Cardiac septum (tissue), 1 donor: ENCODE data around the gene PLEKHS1. TPM values are rescaled to one million over a fixed set of nuclear protein-coding genes. Genes with fewer than 3 reads are reported as not detected.
"Not testable (repeated sequence)": the region's sequence is repeated elsewhere in the genome, so short reads cannot be mapped to it uniquely, and the experiment has no call there.

Experiments
- DNase-seq: peaks from one replicate; pipeline ENCODE4 v3.0.0-alpha.2; 2020; ENCODE audit warnings: low spot score
- intact Hi-C: fragments of 100-400 bp; cut with DNase I; formaldehyde crosslinking; loops from one replicate; pipeline ENCODE4 v1.14.0; 2022
- total RNA-seq: library from RNA; stranded (reverse); fragmentation: NEBNext Ultra II Directional; extraction: Animal tissue kit (Norgen Biotek cat#: 25700); gene quantifications from one replicate; pipeline ENCODE4 v1.2.1, GENCODE V29; 2021
- donor health status: DM: no; HTN: no; CAD: no.

Gene PLEKHS1
- total RNA-seq, 1 donor from 2014 or later, result not detected

DNA sequence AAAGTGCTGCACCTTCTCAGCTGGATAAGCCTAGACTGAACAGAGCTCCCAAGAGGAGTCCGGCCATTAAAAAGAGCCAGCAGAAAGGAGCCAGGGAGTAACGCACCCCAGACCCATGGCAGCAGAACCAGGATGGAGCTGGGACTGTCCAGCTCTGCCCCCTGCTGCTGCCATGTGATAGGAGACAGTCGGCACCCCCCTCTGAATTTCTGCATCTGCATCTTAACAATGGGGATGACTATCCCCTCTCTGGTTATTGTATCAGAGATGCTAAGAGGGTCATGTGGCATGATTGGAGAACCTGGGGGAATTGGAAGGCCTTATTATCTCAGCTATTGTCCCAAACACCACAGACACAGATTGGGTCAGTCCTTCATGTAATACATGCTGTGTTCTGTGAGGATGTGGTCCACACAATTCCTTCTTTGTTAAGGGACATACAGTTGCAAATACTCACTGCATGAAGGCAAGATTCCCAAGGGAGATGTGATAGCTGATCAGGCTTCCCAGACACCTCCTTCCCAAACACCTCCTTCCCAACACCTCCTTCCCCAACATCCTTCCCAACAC, 29.3 kb downstream of the PLEKHS1 start:
- DNase-seq, result no peak
- intact Hi-C loops, result no loop called here

DNA sequence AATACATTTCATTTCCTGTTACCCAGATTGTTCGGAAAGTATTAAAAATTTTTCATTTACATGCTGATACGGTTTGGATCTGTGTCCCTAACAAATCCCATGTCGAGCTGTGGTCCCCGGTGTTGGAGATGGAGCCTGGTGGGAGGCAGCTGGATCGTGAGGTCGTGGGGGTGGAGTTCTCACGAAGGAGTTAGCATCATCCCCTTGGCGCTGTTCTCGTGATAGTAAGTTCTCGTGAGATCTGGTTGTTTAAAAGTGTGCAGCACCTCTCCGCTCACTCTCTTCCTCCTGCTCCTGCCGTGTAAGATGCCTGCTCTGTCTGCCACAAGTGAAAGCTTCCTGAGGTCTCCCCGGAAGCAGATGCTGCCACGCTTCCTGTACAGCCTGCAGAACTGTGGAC, 30.9 kb downstream of the PLEKHS1 start:
- intact Hi-C loops, result no loop called here

DNA sequence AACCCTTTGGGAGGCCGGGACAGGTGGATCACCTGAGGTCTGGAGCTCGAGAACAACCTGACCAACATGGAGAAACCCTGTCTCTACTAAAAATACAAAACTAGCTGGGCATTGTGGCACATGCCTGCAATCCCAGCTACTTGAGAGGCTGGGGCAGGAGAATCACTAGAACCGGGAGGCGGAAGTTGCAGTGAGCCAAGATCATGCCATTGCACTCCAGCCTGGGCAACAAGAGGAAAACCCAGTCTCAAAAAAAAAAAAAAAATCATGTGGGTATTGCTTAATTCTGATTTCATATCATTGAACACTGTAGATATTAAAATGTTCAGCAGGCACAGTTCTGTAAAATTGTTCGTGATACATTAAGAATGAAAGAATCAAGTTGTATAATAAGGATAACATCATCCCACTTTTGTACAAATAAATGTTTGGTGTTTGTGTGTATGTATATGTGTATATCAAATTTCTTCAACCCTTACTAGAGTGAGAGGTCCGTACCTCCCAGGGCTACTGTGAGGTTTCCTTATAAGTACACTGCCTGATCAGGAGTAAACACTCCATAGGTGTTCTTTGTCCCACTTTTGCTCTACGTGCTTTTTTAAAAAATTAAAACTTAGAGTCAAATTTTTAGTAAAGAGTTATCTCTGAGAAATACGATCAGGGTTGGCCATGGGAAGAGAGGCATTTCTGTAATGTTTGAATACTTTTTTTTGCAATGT, 31.7 kb downstream of the PLEKHS1 start:
- DNase-seq, result no peak
- intact Hi-C loops, result no loop called here

More for the DNA sequence above, 30.9 kb downstream of the PLEKHS1 start:
- DNase-seq, result no peak

DNA sequence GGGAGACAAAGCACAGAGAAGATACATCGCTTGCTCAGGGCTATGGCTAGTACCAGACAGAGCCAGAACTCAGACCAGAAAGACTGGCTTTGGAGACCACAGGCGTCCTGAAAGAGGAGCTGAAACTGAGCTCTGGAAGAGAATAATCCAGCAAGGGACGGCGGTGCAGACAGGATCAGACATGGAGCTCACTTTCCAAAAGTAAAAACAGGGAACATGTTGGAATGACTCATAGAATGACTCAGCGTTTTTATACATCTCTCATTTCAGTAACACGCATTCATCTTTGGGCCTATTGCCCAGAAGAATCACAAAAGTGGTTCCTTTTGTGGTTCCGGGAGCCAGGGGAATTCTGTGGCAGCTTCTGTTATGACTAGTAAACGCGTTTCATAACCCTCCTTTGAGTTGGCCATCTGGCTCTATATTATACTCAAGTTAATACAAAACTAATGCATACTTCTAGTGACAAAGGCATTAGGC, 37.2 kb downstream of the PLEKHS1 start:
- intact Hi-C loops, result no loop called here

DNA sequence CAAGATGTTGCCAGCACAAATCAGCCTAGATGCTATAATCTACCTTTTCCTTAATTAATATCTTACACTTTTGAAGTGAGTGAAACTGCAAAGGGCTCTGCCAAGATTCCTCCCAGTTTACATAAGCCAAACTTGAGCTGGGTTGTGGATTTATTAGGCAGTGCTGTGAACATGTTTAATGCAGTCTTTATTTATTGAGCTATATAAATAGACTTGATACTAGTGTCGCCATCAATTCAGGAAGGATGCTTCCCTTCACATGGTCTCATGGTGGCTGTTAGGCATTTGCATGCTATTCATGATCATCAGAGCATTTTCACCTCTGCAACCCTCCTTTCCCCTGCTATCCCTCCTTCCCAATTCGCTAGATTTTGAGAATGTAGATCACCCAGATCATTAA, 40.2 kb downstream of the PLEKHS1 start:
- intact Hi-C loops, result no loop called here
- DNase-seq, result no peak

More for the DNA sequence above, 37.2 kb downstream of the PLEKHS1 start:
- DNase-seq, result no peak

DNA sequence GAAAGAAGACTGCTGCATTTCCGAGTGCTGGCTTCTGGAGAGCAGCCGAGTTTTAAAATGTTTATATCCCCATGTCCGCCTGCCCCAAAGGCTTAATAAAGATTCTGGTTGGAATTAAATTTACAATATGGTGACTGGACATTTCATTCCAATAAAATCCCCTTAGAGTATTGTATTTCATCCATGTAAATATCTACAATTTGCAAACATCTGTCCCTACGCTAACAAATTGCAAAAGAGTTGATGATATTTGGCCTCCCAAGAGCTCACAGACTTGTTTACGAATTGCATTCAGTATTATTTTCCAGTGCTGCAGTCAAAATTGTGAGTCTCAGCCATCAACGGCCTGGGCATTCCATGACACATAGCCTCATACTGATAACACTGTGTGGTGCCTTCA, 50.1 kb downstream of the PLEKHS1 start:
- no peak for DNase-seq
- intact Hi-C loops, result no loop called here

DNA sequence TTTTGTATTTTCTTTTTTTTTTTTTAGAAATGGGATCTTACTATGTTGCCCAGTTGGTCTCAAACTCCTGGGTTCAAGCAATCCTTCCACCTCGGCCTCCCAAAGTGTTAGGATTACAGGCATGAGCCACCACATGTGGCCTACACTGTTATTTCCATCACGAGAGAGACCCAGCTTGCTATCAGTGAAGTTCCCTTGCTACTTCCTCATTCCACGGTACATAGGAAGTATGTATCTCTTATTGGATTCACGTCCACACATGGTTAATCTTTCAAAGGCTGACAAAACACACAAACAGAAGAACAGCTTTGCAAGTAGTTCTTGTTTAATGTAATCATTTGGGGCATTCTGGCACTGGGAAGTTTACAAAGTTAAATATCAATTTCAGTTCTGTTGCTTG, 51.5 kb downstream of the PLEKHS1 start:
- intact Hi-C loops, result no loop called here

DNA sequence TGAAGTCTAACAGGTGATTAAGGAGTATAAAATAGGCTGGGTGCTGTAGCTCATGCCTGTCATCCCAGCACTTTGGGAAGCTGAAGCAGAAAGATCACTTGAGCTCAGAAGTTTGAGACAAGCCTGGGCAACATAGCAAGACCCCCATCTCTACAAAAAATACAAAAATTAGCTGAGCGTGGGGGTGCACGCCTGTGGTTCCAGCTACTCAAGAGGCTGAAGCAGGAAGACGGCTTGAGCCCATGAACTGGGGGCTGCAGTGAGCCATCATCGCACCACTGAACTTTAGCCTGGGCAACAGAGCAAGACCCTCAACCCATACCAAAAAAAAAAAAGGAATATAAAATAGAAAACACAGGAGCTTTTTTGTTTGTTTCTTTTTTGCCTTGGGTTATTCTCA, 55.0 kb downstream of the PLEKHS1 start:
- DNase-seq, result no peak
- intact Hi-C loops, result loop anchor here (5.0 kb wide), 1 partner anchor 281 kb away; no protein-coding TSS in a partner anchor

More for the DNA sequence above, 51.5 kb downstream of the PLEKHS1 start:
- no peak for DNase-seq

DNA sequence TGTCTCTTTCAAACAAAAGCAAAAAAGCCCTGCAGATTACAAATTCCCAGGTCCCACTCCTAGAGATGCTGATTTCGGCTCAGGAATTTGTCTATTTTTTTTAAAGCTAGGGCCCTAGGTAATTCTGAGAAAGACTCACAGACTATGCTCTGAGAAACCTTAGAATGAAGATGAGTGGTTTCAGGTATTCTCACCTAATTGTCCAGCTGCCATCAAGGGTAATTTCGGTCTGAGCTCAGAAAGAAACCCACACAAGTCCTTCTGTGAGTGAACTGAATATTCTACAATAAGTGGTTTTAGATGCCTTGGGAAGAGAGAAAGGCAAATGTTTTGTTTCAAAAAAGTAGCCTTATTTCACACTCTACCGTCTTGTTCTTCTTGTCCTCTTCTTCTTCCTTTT, 56.7 kb downstream of the PLEKHS1 start:
- intact Hi-C loops, result loop anchor here (5.0 kb wide), 1 partner anchor 279 kb away; no protein-coding TSS in a partner anchor
- DNase-seq, result no peak

DNA sequence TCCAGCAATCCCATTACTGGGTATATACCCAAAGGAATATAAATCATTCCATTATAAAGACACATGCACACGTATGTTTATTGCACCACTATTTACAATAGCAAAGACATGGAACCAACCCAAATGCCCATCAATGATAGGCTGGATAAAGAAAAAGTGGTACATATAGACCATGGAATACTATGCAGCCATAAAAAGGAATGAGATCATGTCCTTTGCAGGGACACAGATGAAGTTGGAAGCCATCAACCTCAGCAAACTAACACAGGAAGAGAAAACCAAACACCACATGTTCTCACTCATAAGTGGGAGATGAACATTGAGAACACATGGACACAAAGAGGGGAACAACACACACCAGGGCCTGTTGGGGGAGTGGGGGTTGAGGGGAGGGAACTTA, 63.2 kb downstream of the PLEKHS1 start:
- intact Hi-C loops, DNase-seq: not testable (repeated sequence)

DNA sequence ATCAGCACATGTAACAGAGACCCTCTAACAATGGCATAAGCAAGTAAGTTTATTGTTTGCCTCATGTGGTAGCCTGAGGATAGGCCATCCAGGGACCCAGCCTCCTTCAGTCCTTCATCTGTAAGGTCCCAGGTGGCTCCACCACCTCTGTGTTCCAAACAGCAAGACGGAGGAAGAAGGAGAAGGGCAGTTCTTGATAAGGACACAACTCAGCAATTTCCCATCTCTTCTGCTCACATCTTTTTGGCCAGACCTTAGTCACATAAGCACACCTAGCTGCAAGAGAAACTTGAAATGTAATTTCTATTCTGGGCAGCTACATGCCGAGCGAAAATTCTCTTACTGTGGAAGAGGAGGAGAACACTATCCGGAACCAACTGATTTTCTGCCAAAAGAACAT, 68.5 kb downstream of the PLEKHS1 start:
- DNase-seq, result no peak
- intact Hi-C loops, result no loop called here

DNA sequence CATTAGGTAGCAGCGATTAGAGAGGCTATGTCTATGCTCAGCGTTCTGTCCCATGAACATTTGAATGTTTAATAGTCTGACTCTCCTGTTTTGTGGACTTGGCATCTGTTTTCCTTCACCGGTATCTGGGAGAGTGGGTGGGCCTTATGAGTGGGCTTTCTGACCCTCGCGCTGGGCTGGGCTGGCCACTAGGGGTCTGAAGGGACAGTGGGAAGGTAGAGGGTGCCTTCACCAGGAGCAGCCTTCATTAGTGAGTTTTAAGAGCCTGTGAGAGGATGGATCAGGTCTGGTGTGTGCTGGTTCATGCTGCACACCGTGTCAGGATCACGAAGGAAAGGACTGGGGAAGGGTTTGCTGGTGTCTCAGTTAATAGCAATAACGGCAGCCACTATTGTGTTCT, 69.0 kb downstream of the PLEKHS1 start:
- intact Hi-C loops, result no loop called here

DNA sequence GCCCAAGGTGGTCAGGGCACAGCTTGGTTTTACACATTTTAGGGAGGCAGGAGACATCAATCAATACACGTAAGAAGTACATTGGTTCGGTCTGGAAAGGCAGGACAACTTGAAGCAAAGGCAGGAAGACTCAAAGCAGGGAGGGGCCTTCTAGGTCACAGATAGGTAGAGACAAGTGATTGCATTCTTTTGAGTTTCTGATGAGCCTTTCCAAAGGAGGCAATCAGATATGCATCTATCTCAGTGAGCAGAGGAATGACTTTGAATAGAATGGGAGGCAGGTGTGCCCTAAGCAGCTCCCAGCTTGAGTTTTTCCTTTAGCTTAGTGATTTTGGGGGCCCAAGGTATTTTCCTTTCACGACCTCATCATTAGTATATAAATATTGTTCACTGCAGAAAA, 69.8 kb downstream of the PLEKHS1 start:
- intact Hi-C loops, DNase-seq: not testable (repeated sequence)

More for the DNA sequence above, 69.0 kb downstream of the PLEKHS1 start:
- no peak for DNase-seq

DNA sequence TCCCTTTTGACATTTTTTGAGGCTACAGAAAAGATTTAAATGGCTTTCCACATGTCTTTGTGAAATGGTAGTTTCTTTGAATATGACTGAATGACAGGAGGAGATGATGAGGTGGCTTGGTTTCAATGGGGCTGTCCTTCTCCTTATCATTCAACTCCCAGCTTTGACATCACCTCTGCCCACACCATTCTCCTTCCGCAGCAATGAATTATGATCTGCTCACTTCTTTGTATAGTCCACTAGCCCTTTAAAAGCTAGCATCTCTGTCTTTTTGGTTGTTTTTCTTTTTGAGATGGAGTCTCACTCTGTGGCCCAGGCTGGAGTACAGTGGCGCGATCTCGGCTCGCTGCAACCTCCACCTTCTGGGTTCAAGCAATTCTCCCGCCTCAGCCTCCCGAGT, 70.7 kb downstream of the PLEKHS1 start:
- DNase-seq, result no peak

DNA sequence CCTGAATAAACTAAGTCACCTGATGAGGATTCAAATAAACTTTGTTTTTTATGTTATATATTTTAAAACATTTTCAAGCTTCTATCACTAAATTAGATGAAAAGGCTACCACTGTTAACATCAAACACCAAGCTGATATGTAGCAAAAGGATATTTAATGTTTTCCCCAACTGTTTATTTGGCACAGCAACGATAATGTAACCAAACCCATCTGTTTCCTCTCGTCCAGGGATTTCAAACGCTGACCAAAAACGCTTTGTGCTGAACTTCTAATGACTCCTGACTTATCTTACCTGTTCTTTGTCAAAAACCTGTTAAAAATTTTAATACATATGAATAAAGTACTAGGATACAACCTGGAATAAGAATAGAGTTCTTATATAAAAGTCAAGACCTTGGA, 71.9 kb downstream of the PLEKHS1 start:
- DNase-seq, result no peak
- intact Hi-C loops, result no loop called here

More for the DNA sequence above, 70.7 kb downstream of the PLEKHS1 start:
- intact Hi-C loops, result no loop called here

DNA sequence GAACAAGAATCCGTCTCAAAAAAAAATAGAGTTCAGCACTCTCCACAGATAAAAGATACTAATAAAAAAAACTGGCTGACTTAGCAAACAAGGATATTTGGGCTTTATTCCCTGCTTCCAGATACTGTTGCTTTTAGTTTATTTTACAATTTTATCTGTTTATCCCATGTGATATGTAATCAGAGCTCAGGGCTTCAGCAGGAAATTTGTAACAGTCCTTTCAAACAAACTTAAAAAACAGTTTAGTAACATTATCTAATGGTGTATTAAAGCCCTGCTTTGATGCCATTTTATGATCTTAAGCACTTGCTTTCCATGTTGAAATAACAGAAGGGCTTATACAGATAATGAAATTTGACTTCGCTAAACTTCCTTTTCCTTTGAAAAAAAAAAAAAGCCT, 74.3 kb downstream of the PLEKHS1 start:
- intact Hi-C loops, result no loop called here
- DNase-seq, result no peak

DNA sequence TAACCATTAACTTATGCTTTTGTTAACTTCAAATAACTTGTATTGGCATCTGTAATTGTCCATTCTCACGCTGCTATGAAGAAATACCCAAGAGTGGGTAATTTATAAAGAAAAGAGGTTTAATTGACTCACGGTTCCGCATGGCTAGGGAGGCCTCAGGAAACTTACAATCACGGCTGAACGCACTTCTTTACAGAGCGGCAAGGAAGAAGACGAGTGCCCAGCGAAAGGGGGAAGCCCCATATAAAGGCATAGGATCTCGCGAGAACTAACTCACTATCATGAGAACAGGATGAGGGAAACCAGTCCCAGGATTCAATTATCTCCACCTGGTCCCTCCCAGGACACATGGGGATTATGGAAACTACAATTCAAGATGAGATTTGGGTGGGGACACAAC, 77.1 kb downstream of the PLEKHS1 start:
- DNase-seq, intact Hi-C loops: not testable (repeated sequence)
